NCI-H146 treated with DMSO at 0.1 percent for 48 hours (cell line): ENCODE data around the gene TK2.
A peak's percentile ranks its signal among the peaks of the same experiment; 100 is the strongest.
"Not testable (repeated sequence)": the region's sequence is repeated elsewhere in the genome, so short reads cannot be mapped to it uniquely, and the experiment has no call there.

Source experiments
- DNase-seq: peaks from one replicate; lab custom pipeline; 2025; ENCODE audit not compliant: unreplicated experiment; lab: John Stamatoyannopoulos, UW

Gene TK2

GRCh38 chr16:66574081-66574480 lies 24.2 kb upstream of the TK2 start:
- DNase-seq: no peak

GRCh38 chr16:66572356-66572755 lies 22.4 kb upstream of the TK2 start:
- no peak for DNase-seq

GRCh38 chr16:66569827-66570405 lies 20.0 kb upstream of the TK2 start:
- DNase-seq: no peak

- DNase-seq: no peak
These were observed 19.2 kb upstream of the TK2 start for GRCh38 chr16:66569131-66569530.

GRCh38 chr16:66568355-66568754 lies 18.4 kb upstream of the TK2 start:
- DNase-seq: no peak

GRCh38 chr16:66567270-66567669 lies 17.3 kb upstream of the TK2 start:
- not testable (repeated sequence) for DNase-seq

- no peak for DNase-seq
These were observed 16.4 kb upstream of the TK2 start, which contains the start of gene CMTM1 for GRCh38 chr16:66566051-66566901. CMTM1 (plus strand) TSS chr16:66566439; CDS start chr16:66566514, 75 bp downstream.

- DNase-seq: no peak
These were observed 13.8 kb upstream of the TK2 start for GRCh38 chr16:66563574-66564334.

- DNase-seq: no peak
These were observed 13.1 kb upstream of the TK2 start for GRCh38 chr16:66562986-66563385.

- no peak for DNase-seq
These were observed 12.5 kb upstream of the TK2 start for GRCh38 chr16:66562409-66562808.

- DNase-seq: no peak
These were observed 11.6 kb upstream of the TK2 start for GRCh38 chr16:66561381-66562080.

GRCh38 chr16:66560107-66560506 lies 10.2 kb upstream of the TK2 start:
- DNase-seq: no peak

GRCh38 chr16:66554495-66554894 lies 4.6 kb upstream of the TK2 start:
- DNase-seq: no peak

- DNase-seq: no peak
These were observed 4.1 kb upstream of the TK2 start for GRCh38 chr16:66554021-66554420.

- no peak for DNase-seq
These were observed 3.3 kb upstream of the TK2 start for GRCh38 chr16:66553223-66553622.

GRCh38 chr16:66552286-66553177 lies 2.6 kb upstream of the TK2 start, which contains the start of gene CKLF:
CKLF (plus strand) TSS chr16:66552576; CDS start chr16:66552716, 140 bp downstream.
- DNase-seq: peak; percentile 53

- no peak for DNase-seq
These were observed 1.9 kb upstream of the TK2 start for GRCh38 chr16:66551788-66552285.

GRCh38 chr16:66551348-66551759 lies 1.4 kb upstream of the TK2 start:
- no peak for DNase-seq

GRCh38 chr16:66548868-66549267 lies 1.1 kb downstream of the TK2 start:
- DNase-seq: no peak

- no peak for DNase-seq
These were observed 1.9 kb downstream of the TK2 start for GRCh38 chr16:66548068-66548467.
